Transverse colon (tissue), 4 donors: ENCODE measurements around the gene SLC25A23. TPM values are rescaled to one million over a fixed set of nuclear protein-coding genes. Genes with fewer than 3 reads are reported as not detected.
A peak's percentile ranks its signal among the peaks of the same experiment; 100 is the strongest.
"Not testable (repeated sequence)": the region's sequence is repeated elsewhere in the genome, so short reads cannot be mapped to it uniquely, and the experiment has no call there.

Experiments
- DNase-seq: peaks from one replicate; pipeline ENCODE4 v3.0.0-alpha.2; 2019
- H3K27ac ChIP-seq, 4 donors: fragments of 200-600 bp; sonication (generic); 2 replicates each; pipeline ENCODE4 v1.5.1; 2016 to 2018; ENCODE audit warnings: inconsistent platforms in 4 of 4
- H3K27me3 ChIP-seq: fragments of 200-600 bp; sonication (generic); 2 replicates; pipeline ENCODE4 v1.5.1; 2017; ENCODE audit warnings: inconsistent platforms
- H3K36me3 ChIP-seq, 4 donors: fragments of 200-600 bp; sonication (generic); 2 replicates each; pipeline ENCODE4 v1.5.1; 2017 to 2019; ENCODE audit warnings: inconsistent platforms in 4 of 4
- H3K4me1 ChIP-seq, 4 donors: fragments of 200-600 bp; sonication (generic); 2 replicates each; pipeline ENCODE4 v1.5.1; 2017 to 2020; ENCODE audit warnings: inconsistent platforms in 4 of 4
- H3K4me3 ChIP-seq, 4 donors: fragments of 200-600 bp; sonication (generic); 1 replicate in 1 of 4; 2 replicates in 3 of 4; pipeline versions ENCODE4 v1.5.1 to v1.6.1; 2017 to 2019; ENCODE audit warnings: inconsistent platforms in 4 of 4
- H3K9me3 ChIP-seq, 2 donors: fragments of 200-600 bp; sonication (generic); 2 replicates each; pipeline ENCODE4 v1.5.1; 2017 to 2019; ENCODE audit warnings: inconsistent platforms in 2 of 2
- CTCF ChIP-seq, 5 experiments: fragments of 200-600 bp in 3 of 5; fragments of 450-650 bp in 2 of 5; sonication (generic) in 3 of 5; IDR thresholded peaks; 1 replicate in 2 of 5; 2 replicates in 3 of 5; pipeline ENCODE4 v1.5.1; 2016 to 2017; ENCODE audit warnings: antibody characterized with exemption in 5 of 5, inconsistent platforms in 3 of 5, mild to moderate bottlenecking in 2 of 5, moderate library complexity in 1 of 5
- EP300 ChIP-seq: sonication (generic); formaldehyde crosslinking; IDR thresholded peaks from one replicate; pipeline ENCODE4 v1.6.1; 2017; ENCODE audit warnings: antibody characterized with exemption, low read depth
- POLR2A ChIP-seq: fragments of 450-650 bp; IDR thresholded peaks from one replicate; pipeline ENCODE4 v1.6.1; 2016; ENCODE audit warnings: antibody characterized with exemption, mild to moderate bottlenecking, moderate library complexity
- POLR2AphosphoS5 ChIP-seq, 3 donors: sonication (generic); formaldehyde crosslinking; IDR thresholded peaks; one replicate each; pipeline ENCODE4 v1.6.1; 2016; ENCODE audit warnings: antibody characterized with exemption in 3 of 3
- WGBS, 2 donors: methylation state at CpG; one replicate each; pipeline ENCODE4 v1.1.5; 2018; ENCODE audit warnings: low coverage in 1 of 2; 5-methylcytosine and 5-hydroxymethylcytosine counted together
- in situ Hi-C, 4 donors: fragments of 200-750 bp; cut with MboI; loops; one replicate each; pipeline versions ENCODE4 v1.15.0 to v1.15.1; 2017; ENCODE audit warnings: low sequenced_read_pairs in 3 of 4, low pct_ligation_motif_present in 1 of 4, low pct_unique_long_range_greater_than_20kb in 1 of 4
- intact Hi-C: fragments of 100-400 bp; cut with DNase I; formaldehyde crosslinking; loops from one replicate; pipeline ENCODE4 v1.15.1; 2023; ENCODE audit warnings: low total_unique reads
- total RNA-seq, 4 donors: library from RNA; depleted of rRNA; stranded (reverse); fragments of >200 nt; gene quantifications; one replicate each; pipeline ENCODE4 v1.1.0, GENCODE V29; 2016

The SLC25A23 gene
- total RNA-seq, 4 donors from 2014 or later: 77.2 to 216 (median 171) TPM

- H3K27me3 ChIP-seq: no peaks in the 10 kb centered on the region
- peaks cover 0 to 5% (median under 1%) of the 10 kb centered on the region in 4 donors for H3K36me3 ChIP-seq
- H3K4me1 ChIP-seq: peaks cover 0 to 20% (median 2%) of the 10 kb centered on the region in 4 donors
- H3K9me3 ChIP-seq: no peaks in the 10 kb centered on the region
- DNase-seq: no peak
- H3K27ac ChIP-seq: no peak overlapping the region
- intact Hi-C loops (no loop called here), in situ Hi-C loops (no loop called here)
- 95 to 96% methylated on average over 4 to 6 of the region's 6 CpGs for WGBS, 2 donors
- no peak for TF ChIP-seq EP300
- no peak for TF ChIP-seq CTCF (IDR thresholded peaks at IDR 0.05)
- TF ChIP-seq POLR2AphosphoS5 (IDR thresholded peaks at IDR 0.05): no peak
- TF ChIP-seq POLR2A: no peak
- H3K4me3 ChIP-seq: no peak overlapping the region
Observed at GRCh38 chr19:6409346-6409745, 50.2 kb downstream of the SLC25A23 start.

- in situ Hi-C loops: no loop called here
- TF ChIP-seq CTCF (IDR thresholded peaks at IDR 0.05): no peak
- no peak for TF ChIP-seq EP300
- no peak for TF ChIP-seq POLR2A
- 80 to 81% methylated on average over 5 of the region's 5 CpGs for WGBS, 2 donors
Observed at GRCh38 chr19:6406401-6406800, 53.2 kb downstream of the SLC25A23 start.

GRCh38 chr19:6402837-6403608 is 56.6 kb downstream of the SLC25A23 start:
- peak; percentile 84 for DNase-seq
- no peaks in the 10 kb centered on the region for H3K27me3 ChIP-seq
- peaks cover 3 to 23% (median 13%) of the 10 kb centered on the region in 4 donors for H3K4me1 ChIP-seq
- intact Hi-C loops: no loop called here
- peak overlapping the region; percentile 74 to 84 (median 80) for H3K27ac ChIP-seq
- no peaks in the 10 kb centered on the region for H3K9me3 ChIP-seq
- in situ Hi-C loops: no loop called here
- TF ChIP-seq POLR2A (no peak), CTCF (IDR thresholded peaks at IDR 0.05) (no peak), POLR2AphosphoS5 (IDR thresholded peaks at IDR 0.05) (peak in 2 of 3 donors; percentile 35 to 54)
- H3K36me3 ChIP-seq: no peaks in the 10 kb centered on the region
- WGBS, 2 donors: 42 to 49% methylated on average over 7 to 22 of the region's 22 CpGs
- H3K4me3 ChIP-seq: peak overlapping the region in 1 of 4 donors; percentile 26

More at GRCh38 chr19:6406401-6406800, 53.2 kb downstream of the SLC25A23 start:
- H3K4me1 ChIP-seq: peaks cover 3 to 23% (median 13%) of the 10 kb centered on the region in 4 donors
- no peak overlapping the region for H3K4me3 ChIP-seq
- H3K27ac ChIP-seq: no peak overlapping the region
- intact Hi-C loops: no loop called here
- no peaks in the 10 kb centered on the region for H3K9me3 ChIP-seq
- H3K27me3 ChIP-seq: no peaks in the 10 kb centered on the region
- no peaks in the 10 kb centered on the region for H3K36me3 ChIP-seq
- DNase-seq: no peak

- DNase-seq: no peak
- no peak for TF ChIP-seq POLR2A
- TF ChIP-seq CTCF (IDR thresholded peaks at IDR 0.05): no peak
- no peak for TF ChIP-seq EP300
- no peak for TF ChIP-seq POLR2AphosphoS5 (IDR thresholded peaks at IDR 0.05)
- H3K27ac ChIP-seq: peak overlapping the region; percentile 74 to 84 (median 80)
- intact Hi-C loops: no loop called here
- WGBS, 2 donors: 73 to 75% methylated on average over 4 to 10 of the region's 10 CpGs
- H3K27me3 ChIP-seq: no peaks in the 10 kb centered on the region
- peaks cover 3 to 23% (median 13%) of the 10 kb centered on the region in 4 donors for H3K4me1 ChIP-seq
- no peaks in the 10 kb centered on the region for H3K36me3 ChIP-seq
- no peaks in the 10 kb centered on the region for H3K9me3 ChIP-seq
- in situ Hi-C loops: no loop called here
- peak overlapping the region in 1 of 4 donors; percentile 26 for H3K4me3 ChIP-seq
Observed at GRCh38 chr19:6402058-6402457, 57.5 kb downstream of the SLC25A23 start.

GRCh38 chr19:6400062-6400944 is 59.3 kb downstream of the SLC25A23 start:
- not testable (repeated sequence) for H3K9me3 ChIP-seq

More at GRCh38 chr19:6400062-6400944, 59.3 kb downstream of the SLC25A23 start:
- H3K27ac ChIP-seq, DNase-seq, intact Hi-C loops, H3K27me3 ChIP-seq, H3K4me3 ChIP-seq, in situ Hi-C loops, H3K36me3 ChIP-seq: not testable (repeated sequence)
- WGBS, 2 donors: 79 to 90% methylated on average over 5 to 23 of the region's 23 CpGs
- H3K4me1 ChIP-seq: peaks cover 3 to 23% (median 13%) of the 10 kb centered on the region in 4 donors
